ENCODE measurements around the gene PSMC2. TPM values are rescaled to one million over a fixed set of nuclear protein-coding genes. Genes with fewer than 3 reads are reported as not detected.
"Not testable (repeated sequence)": the region's sequence is repeated elsewhere in the genome, so short reads cannot be mapped to it uniquely, and the experiment has no call there.

PSMC2 gene
- total RNA-seq, 1 donor from 2014 or later, result 98.3 TPM

DNA sequence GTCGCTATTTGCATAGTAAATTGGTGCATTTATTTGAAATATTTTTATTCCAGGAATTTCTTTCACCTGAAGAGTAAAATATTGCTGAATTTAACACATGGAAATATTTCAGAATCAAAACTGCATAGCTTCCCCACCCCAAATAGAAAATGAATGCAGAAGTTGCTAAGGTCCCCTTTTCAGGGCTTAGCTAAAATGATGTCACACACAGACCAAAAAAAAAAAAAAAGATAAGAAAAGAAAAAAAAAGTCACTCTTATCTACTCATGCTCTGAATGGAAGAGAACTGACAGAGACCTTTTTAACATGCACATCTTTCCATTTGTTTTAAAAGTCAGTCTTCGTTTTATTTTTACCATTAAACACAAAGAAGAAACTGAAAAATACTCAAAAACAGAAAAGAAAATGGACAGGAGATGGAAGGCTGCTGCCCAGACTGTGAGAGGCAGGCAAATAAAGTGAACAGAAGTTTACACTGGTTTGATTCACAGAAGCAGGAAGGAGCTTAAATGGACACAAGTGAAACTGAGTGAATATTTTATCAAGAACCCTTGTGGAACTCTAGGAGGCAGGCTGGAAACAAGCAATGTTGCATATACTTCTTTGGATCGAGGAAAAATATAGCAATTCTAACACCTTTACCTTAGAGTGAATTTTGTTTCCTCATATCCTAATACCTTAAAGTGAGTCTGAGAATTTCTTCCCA lies 32.0 kb downstream of the PSMC2 start:
- no peak for DNase-seq

GRCh38 chr7:103380395-103381191 lies 33.1 kb downstream of the PSMC2 start:
- no peak for DNase-seq

GRCh38 chr7:103381280-103382031 lies 34.0 kb downstream of the PSMC2 start:
- no peak for DNase-seq

DNA sequence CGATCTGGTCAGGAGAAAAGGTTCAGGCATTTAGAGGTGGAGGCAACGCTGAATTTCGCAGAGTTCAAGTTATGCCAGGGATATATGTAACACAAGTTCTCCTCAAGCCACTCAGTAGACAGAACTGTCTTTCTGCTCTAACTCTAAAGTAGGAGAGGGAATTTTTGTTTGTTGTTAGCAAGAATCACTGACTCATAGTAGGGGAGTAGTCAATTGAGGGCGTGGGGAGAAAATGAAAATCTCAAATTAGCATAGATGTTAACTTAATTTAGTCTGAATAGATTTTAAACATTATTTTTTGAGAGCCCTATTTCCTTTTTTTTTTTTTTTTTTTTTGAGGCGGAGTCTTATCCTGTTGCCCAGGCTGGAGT lies 34.6 kb downstream of the PSMC2 start:
- no peak for DNase-seq

DNA sequence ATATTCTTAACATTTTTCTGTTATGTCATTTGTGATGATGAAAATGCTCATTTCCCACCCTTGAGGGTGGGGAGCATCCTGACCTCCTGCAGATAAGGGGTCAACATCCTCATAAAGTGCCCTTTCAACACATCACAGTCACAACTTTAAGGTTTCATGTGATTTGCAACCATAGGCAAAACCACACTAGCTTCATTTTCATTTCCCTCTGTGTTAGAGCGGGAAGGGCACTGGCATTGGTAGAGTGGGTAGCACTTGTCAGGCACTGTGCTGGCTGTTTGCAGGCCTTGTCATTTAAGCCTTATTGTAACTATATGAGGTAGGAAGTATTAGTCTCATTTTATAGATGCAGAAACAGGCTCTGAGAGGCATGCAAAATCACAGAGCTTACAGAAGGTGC lies 39.8 kb downstream of the PSMC2 start:
- no peak for DNase-seq

DNA sequence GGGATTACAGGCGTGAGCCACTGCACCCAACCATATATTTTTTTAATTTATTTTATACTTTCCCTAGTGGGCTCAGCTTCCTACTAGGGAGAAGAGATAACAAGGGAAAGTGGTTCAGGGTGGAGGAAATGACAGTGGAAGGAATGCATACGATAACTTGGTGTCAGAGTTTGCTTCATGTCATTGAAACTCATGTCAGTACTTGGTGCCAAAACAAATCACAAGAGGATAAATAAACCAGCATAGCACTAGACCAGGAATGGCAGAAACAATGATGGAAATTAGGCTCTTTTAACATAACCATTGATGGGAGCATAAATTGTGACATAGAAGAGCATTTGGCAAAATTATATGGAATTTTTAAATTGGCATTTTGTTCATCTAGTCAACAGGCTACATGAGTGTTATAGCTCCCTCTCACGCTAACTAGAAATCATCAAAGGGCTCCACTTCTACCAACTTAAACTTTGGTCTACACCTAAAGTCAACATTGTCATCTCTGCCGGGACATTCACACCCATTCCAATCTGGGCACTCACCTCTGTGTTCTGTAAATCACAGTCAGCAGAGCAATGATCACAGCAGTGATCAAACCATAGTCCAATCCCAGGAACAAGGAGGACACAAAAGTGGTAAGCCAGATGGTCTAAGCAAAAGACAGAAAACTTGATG lies 41.2 kb downstream of the PSMC2 start:
- no peak for DNase-seq

DNA sequence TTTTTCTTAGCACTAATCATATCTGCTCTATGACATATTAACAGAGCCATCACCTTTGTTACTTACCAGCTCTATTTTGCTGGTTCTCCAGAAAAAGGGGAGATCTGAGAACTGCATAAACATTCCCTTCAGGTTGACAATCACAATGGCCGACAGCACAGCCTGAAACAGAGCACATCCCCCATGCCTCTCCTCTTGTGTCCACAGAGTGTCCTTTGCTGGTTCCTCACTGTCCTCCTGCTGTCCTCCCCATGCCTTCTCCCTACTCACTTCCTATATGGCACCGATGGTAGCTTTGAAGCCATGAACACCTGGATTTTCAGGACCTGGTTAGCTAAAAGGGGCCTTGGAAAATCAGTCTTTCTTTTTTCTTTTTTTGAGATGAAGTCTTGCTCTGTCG lies 41.8 kb downstream of the PSMC2 start:
- DNase-seq, result no peak

GRCh38 chr7:103391150-103391549 lies 43.7 kb downstream of the PSMC2 start:
- no peak for DNase-seq

- no peak for DNase-seq
These were observed 44.5 kb downstream of the PSMC2 start for GRCh38 chr7:103391976-103392375.

DNA sequence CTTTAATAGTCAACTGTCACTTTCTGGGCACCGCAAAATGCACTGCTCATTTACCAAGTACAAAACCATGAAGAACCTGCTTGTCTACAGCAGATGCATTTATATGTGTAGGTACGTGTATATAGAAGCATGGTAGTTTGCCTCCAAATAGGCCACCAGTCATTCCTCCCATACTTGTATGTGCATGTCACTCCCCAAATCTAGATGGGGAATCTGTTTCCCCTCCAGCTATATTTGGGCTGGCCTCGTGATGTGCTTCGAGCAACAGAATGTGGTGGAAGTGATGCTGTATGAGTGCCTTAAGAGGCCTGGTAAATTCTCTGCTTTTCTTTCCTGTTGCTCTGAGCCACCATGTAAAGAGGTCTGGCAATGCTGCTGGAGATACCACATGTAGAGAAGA lies 47.1 kb downstream of the PSMC2 start:
- DNase-seq, result no peak

DNA sequence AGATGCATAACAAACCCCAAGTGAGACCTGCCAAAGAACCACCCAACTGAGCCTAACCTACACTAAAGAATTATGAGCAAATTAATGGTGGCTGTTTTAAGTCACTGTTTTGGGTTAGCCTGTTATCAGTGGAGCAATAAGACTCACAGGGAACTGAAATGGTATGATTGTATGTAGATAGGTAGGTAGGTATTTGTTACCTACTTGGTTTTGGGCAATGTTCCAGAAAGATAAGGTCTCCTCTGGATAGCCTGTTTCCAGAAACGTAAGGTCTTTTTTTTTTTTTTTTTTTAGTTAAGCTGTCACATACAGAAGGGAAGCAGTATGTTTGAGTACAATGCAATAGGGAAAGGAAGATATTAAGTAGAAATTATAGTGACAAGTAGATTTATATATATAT lies 47.6 kb downstream of the PSMC2 start:
- no peak for DNase-seq

- no peak for DNase-seq
These were observed 49.0 kb downstream of the PSMC2 start for GRCh38 chr7:103396471-103396870.

- DNase-seq, result no peak
These were observed 51.2 kb downstream of the PSMC2 start for GRCh38 chr7:103398483-103399127.

DNA sequence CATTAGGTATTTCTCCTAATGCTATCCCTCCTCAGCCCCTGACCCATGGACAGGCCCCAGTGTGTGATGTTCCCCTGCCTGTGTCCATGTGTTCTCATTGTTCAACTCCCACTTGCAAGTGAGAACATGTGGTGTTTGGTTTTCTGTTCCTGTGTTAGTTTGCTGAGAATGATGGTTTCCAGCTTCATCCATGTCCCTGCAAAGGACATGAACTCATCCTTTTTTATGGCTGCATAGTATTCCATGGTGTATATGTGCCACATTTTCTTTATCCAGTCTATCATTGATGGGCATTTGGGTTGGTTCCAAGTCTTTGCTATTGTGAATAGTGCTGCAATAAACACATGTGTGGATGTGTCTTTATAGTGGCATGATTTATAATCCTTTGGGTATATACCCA lies 52.2 kb downstream of the PSMC2 start:
- DNase-seq, result not testable (repeated sequence)

DNA sequence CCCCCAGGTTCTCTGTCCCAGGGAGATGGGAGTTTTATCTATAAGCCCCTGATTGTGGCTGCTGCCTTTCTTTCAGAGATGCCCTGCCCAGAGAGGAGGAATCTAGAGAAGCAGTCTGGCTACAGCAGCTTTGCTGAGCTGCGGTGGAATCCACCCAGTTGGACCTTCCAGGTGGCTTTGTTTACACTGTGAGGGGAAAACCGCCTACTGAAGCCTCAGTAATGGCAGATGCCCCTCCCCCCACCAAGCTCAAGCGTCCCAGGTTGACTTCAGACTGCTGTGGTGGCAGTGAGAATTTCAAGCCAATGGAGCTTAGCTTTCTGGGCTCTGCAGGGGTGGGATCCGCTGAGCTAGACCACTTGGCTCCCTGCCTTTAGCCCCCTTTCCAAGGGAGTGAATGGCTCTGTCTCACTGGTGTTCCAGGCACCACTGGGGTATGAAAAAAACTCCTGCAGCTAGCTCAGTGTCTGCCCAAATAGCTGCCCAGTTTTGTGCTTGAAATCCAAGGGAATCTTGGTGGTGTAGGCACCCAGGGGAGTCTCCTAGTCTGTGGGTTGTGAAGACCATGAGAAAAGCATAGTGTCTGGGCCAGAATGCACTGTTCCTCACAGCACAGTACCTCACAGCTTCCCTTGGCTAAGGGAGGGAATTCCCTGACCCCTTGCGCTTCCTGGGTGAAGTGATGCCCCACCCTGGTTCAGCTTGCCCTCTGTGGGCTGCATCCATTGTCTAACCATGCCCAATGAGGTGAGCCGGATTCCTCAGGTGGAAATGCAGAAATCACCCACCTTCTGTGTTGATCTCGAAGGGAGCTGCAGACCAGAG lies 58.6 kb downstream of the PSMC2 start:
- not testable (repeated sequence) for DNase-seq

DNA sequence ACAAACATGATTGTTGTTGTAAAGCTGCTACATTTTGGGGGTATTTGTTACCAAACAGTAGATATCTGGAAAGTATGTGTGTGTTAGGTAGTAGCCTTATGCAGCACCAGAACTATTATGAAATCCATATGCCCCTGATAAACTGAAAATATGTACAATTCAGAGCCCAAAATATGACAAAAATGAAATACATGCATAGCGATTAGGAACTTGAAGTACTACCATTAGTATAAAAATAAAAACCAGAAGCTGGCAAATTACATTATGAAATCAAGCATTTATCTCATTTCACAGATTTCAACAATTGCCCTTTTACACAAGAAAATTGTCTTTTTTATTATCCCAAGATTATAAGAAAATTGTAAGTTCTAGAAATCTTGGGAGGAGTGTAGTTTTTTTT lies 64.7 kb downstream of the PSMC2 start:
- DNase-seq, result no peak

DNA sequence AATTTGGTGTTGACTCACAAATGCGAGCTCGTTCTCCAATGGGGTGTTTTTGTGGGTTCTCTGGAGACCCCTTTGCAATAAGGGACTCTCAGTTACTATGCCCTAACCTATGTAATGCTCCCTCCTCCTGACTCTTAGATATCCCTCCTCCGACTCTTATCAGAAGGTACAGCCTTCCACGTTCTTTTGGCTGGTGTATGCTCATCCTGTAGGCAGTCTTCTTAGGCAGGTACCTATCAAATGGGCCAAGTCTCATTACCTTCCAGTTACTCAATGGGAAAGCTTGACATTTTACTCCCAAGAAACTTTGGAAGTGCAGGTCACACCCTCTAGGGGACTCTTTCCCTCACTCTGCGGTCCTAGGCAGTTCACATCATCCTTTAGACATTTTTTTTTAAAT lies 66.0 kb downstream of the PSMC2 start:
- DNase-seq, result no peak

DNA sequence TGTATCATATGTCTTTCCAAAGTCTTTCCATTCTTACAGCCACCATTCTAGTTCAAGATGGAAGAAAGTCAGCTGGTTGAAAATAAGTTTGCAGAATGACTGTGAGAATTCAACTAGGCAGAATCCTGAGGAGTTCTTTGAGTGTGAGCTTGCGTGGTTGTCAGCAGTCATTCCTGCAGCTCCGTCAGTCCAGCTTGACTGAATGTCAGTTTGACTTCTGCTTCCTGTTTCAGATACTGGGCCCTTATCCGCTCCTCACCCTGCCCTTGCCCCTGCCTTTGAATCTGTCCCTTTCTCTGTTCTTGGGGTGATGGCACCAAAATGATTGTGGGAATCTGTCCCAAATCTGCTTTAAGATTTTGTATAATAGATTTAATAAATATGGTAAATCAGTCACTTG lies 70.8 kb downstream of the PSMC2 start:
- no peak for DNase-seq
